ENCODE results near the gene CHADL. TPM values are rescaled to one million over a fixed set of nuclear protein-coding genes. Genes with fewer than 3 reads are reported as not detected.

Gene CHADL
- polyA plus RNA-seq, 1 experiment: 0.70 TPM

DNA sequence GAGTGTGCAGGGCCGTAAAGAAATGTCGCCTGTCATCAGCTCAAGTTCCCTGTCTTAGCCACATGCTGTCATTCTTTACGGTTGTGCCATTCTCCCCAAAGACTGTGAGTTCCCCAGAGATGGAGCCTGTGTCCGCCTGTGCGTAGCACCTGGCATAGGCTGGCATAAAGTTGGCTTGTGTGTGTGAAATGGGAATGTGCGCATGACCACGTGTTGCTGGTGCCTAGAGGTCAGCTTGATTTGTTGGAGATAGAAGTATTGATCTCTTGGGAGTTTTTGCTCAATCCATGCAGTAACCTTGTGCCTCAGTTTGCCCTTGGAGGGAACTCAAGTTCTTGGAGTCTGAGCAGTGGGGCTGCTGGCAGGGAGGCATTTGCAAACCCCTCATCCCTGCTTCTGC lies 9.4 kb downstream of the CHADL start:
- H3K36me3 ChIP-seq (ENCODE audit: control insufficient read depth, insufficient read depth, low read length): peaks cover 7% of the 10 kb centered on the region; the same call in 1 of the 2 replicates
- no peaks in the 10 kb centered on the region for H3K27me3 ChIP-seq (ENCODE audit: control insufficient read depth, insufficient read depth, low read length)
- POLR2A ChIA-PET: no interaction called here
- TF ChIP-seq, protein P1, sequence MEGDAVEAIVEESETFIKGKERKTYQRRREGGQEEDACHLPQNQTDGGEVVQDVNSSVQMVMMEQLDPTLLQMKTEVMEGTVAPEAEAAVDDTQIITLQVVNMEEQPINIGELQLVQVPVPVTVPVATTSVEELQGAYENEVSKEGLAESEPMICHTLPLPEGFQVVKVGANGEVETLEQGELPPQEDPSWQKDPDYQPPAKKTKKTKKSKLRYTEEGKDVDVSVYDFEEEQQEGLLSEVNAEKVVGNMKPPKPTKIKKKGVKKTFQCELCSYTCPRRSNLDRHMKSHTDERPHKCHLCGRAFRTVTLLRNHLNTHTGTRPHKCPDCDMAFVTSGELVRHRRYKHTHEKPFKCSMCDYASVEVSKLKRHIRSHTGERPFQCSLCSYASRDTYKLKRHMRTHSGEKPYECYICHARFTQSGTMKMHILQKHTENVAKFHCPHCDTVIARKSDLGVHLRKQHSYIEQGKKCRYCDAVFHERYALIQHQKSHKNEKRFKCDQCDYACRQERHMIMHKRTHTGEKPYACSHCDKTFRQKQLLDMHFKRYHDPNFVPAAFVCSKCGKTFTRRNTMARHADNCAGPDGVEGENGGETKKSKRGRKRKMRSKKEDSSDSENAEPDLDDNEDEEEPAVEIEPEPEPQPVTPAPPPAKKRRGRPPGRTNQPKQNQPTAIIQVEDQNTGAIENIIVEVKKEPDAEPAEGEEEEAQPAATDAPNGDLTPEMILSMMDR (IDR thresholded peaks at IDR 0.05; ENCODE audit: insufficient read depth, low read depth, low read length): no peak
- no peak overlapping the region for H3K4me3 ChIP-seq (ENCODE audit: low read depth, low read length)
- CTCF ChIA-PET: no interaction called here
- no peak for DNase-seq (ENCODE audit: low read depth)

DNA sequence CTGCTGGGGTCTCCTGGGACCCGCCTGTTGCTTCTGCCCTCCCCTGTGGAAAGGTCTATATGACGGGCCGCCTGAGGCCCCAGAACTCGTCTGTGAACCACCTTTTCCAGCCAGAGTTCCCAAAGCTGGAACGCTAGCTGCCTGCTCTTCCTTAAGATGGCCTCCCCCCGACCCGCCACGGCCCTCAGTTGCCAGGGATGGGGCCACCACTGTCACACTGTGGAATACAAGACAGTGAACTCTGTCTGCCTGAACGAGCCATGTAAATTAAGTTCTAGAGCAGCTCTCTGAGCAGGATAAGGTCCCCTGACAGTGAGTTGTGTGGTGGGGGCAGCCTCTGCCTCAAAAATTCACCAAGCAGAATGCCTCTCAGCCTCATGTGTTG lies 10.3 kb downstream of the CHADL start:
- ChIA-PET POLR2A (no interaction called here), CTCF (no interaction called here)
- peaks cover 9% of the 10 kb centered on the region; the same call in 1 of the 2 replicates for H3K36me3 ChIP-seq (ENCODE audit: control insufficient read depth, insufficient read depth, low read length)
- H3K4me3 ChIP-seq (ENCODE audit: low read depth, low read length): no peak overlapping the region
- H3K27me3 ChIP-seq (ENCODE audit: control insufficient read depth, insufficient read depth, low read length): no peaks in the 10 kb centered on the region
- TF ChIP-seq, protein P1 (IDR thresholded peaks at IDR 0.05; ENCODE audit: insufficient read depth, low read depth, low read length): no peak
- no peak for DNase-seq (ENCODE audit: low read depth)

DNA sequence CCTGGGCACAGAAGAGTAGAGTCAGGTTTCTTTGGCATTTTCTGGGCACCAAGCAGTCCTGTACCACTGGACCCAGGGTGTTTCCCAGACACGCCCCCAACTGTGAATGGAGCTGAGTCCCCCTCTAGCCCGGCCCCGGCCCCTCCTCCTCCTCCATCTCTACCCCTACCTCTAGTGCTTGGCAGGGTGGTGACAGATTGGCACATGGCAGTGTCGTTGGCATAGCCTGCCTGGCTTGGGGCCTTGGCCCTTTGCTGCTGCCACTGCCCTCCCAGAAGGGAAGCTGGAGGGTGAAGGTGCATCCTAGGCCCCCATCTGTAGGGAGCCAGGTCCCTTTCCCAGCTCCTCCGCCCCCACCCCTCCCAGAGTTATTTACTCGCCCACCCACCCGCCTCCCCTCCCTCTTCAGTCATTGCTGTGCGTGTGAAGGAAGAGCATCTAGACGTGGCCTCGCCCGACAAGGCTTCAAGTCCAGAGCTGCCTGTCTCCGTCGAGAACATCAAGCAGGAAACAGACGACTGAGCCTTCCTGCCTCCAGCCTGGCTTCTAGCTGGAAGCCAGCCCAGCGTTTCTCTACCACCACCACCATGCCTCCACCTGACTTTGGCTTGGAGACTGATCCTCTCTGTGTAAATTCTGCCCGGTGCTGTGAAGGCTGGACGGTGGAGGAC lies 10.9 kb downstream of the CHADL start:
- CTCF ChIA-PET: no interaction called here
- DNase-seq (ENCODE audit: low read depth): no peak
- H3K4me3 ChIP-seq (ENCODE audit: low read depth, low read length): no peak overlapping the region
- TF ChIP-seq, protein P1 (IDR thresholded peaks at IDR 0.05; ENCODE audit: insufficient read depth, low read depth, low read length): no peak
- H3K36me3 ChIP-seq (ENCODE audit: control insufficient read depth, insufficient read depth, low read length): peaks cover 12% of the 10 kb centered on the region
- no peaks in the 10 kb centered on the region for H3K27me3 ChIP-seq (ENCODE audit: control insufficient read depth, insufficient read depth, low read length)
- POLR2A ChIA-PET: no interaction called here

DNA sequence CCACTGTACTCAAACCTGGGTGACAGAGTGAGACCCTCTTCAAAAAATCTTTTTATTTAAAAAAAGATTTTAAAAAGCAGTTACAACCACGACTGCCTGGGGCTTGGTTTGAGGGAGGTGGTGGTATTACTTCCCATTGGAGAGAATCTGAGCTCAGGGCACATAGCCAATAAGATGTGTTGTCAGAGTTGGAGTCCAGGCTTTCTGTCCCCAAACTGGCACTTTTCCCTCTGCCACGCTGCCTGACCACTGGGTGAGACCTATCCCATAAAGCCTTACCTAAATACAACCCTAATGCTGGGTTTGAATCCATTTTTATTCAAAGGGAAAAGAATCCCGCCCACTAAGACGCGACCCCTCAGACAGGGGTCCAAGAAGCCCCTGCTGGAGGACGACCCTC lies 11.5 kb downstream of the CHADL start:
- Histone ChIP-seq H3K36me3 (ENCODE audit: control insufficient read depth, insufficient read depth, low read length) (peaks cover 16% of the 10 kb centered on the region), H3K4me3 (ENCODE audit: low read depth, low read length) (no peak overlapping the region), H3K27me3 (ENCODE audit: control insufficient read depth, insufficient read depth, low read length) (no peaks in the 10 kb centered on the region)
- ChIA-PET CTCF (no interaction called here), POLR2A (no interaction called here)
- TF ChIP-seq, protein P1 (IDR thresholded peaks at IDR 0.05; ENCODE audit: insufficient read depth, low read depth, low read length): no peak
- DNase-seq (ENCODE audit: low read depth): no peak

DNA sequence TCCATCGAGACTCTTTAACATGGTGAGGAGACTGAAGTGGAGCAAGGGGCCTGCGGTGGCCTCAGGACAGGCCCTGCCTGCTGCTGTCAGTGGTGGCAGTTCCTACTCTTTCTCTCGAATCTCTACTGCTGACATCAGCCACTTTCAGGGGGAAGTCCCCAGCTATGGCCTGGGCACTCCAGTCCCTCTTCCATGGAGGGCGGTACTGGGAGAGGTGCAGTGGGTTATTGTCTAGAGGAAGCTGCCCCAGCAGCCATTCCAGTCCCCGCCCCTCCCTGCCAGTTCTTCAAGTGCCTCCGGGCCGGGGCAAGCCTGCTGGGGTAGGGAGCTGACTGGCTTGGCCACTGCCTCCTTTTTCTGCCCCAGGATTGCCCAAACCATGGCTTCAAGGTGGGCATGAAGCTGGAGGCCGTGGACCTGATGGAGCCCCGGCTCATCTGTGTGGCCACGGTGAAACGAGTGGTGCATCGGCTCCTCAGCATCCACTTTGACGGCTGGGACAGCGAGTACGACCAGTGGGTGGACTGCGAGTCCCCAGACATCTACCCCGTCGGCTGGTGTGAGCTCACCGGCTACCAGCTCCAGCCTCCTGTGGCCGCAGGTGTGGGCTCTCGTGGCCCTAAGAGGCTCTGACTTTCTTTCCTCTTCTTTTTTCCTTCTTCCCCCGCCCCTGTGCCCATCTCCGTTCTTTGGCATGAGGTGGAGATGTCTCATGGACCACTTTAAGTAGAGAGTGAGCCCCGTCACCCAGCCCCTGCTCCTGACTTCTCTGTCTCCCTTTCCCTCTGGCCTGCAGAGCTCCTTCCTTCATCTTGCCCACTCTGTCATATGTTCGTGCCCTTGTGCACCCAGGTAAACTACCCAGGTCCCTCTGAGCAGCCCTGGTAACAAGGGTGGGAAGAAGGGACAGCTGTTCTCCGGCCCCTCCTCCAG lies 13.7 kb downstream of the CHADL start:
- H3K4me3 ChIP-seq (ENCODE audit: low read depth, low read length): no peak overlapping the region
- H3K27me3 ChIP-seq (ENCODE audit: control insufficient read depth, insufficient read depth, low read length): no peaks in the 10 kb centered on the region
- no peak for DNase-seq (ENCODE audit: low read depth)
- ChIA-PET CTCF (interaction anchor here (0.9 kb wide), 1 partner anchor 17 kb away, joined by 3 read pairs; no protein-coding TSS in a partner anchor), POLR2A (no interaction called here)
- TF ChIP-seq, protein P1 (IDR thresholded peaks at IDR 0.05; ENCODE audit: insufficient read depth, low read depth, low read length): no peak
- peaks cover 25% of the 10 kb centered on the region for H3K36me3 ChIP-seq (ENCODE audit: control insufficient read depth, insufficient read depth, low read length)
